Lower leg skin (tissue), 3 donors: ENCODE measurements around the gene DDB1.

Experiments used
- CTCF ChIP-seq, 3 donors: fragments of 450-650 bp; IDR thresholded peaks; one replicate each; pipeline ENCODE4 v1.5.1; 2016; ENCODE audit warnings: antibody characterized with exemption in 3 of 3, mild to moderate bottlenecking in 3 of 3, moderate library complexity in 2 of 3
- POLR2A ChIP-seq, 2 donors: fragments of 450-650 bp; IDR thresholded peaks; one replicate each; pipeline ENCODE4 v1.6.1; 2016 to 2017; ENCODE audit warnings: antibody characterized with exemption in 2 of 2, mild to moderate bottlenecking in 1 of 2, moderate library complexity in 1 of 2

DNA sequence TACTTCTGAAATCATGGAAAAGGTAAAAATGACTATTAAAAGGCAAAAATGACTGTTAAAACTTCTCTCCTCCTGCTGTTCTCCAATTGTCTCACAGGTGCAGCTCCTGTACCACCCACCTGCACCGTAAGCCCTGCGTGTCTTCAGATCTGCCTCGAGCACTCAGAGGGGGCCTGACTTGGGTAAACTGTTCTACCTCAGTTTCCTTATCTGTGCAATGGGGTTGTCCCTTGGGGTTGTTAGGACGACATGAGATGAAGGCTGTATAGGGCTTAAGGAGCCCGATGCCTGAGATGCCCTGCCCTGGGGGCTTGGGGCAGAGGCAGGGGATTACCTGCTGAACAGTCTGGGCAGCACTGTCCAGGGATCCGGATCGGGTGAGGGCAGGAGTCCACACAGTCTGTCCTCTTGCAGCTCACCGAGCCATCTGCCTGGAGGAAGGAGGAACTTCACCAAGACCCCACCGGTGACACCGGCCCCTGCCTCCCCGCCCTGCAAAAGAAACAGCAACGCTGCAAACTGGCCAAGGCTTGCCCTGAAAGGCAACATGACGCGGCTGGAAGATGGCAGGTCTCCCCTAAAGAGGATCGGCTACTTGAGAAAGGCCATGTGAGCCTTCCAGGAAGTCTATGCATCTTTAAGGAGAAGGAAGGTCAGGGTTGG, 64.2 kb downstream of the DDB1 start:
- TF ChIP-seq CTCF (IDR thresholded peaks at IDR 0.05) = no peak
- TF ChIP-seq POLR2A (IDR thresholded peaks at IDR 0.05) = no peak
